Posterior cingulate gyrus (tissue), 11 donors: ENCODE results near the gene ACTMAP.
"Not testable (repeated sequence)": the region's sequence is repeated elsewhere in the genome, so short reads cannot be mapped to it uniquely, and the experiment has no call there.

Experiments
- DNase-seq, 10 donors: peaks; one replicate each; pipeline versions ENCODE4 v3.0.0 to v3.0.0-alpha.2; 2020 to 2021; ENCODE audit warnings: mixed read lengths in 3 of 10
- intact Hi-C: fragments of 100-400 bp; cut with DNase I; formaldehyde crosslinking; loops from one replicate; pipeline ENCODE4 v1.15.1; 2023

The ACTMAP gene

GRCh38 chr19:40747536-40747935 is 2.7 kb downstream of the ACTMAP start:
- intact Hi-C loops: no loop called here
- no peak for DNase-seq

- no peak for DNase-seq
- intact Hi-C loops: no loop called here
These were observed 4.9 kb downstream of the ACTMAP start for GRCh38 chr19:40745402-40745780.

DNA sequence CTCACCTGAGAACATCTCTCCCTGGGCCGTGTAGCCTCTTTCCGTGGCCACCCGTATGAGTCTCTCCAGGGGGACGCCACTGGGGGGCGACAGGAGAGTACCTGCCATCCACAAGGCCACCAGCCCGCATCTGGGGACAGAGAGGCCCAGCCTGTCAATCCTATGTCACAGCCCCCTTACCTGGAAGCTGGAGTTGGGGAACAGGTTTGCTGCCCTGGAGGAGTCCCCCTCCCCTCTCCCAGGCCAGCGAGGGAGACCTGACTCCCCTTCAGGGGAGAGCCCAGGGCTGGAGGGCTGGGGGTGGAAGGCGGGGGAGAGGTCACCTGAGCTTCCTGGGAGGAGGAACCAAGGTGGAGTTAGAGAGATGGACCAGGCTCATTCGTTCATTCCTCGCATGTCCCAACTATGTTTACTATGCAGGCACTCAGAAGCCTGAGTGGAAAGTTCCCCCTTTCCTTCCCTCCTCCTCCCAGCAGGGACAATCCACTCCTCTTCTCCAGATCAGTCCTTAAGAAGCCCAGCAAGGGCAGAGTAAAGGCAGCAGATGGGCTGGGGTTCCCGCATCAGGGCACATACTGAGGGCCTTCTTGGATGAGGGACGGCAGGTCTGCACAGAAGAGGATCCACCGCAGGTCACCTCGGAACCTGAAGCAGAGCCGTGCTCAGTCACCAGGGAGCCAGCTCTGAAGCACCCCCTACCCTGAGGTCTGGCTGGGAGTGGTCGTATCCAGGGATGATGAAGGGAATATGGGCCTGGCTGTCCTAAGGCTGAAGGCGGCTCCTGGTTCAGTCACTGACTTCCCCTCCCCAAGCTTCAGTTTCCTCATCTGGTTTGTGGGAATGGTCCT is 5.5 kb downstream of the ACTMAP start:
- peak in 1 of 10 donors; percentile 81 for DNase-seq
- intact Hi-C loops: no loop called here

GRCh38 chr19:40743926-40744325 is 6.4 kb downstream of the ACTMAP start:
- intact Hi-C loops: no loop called here
- no peak for DNase-seq

DNA sequence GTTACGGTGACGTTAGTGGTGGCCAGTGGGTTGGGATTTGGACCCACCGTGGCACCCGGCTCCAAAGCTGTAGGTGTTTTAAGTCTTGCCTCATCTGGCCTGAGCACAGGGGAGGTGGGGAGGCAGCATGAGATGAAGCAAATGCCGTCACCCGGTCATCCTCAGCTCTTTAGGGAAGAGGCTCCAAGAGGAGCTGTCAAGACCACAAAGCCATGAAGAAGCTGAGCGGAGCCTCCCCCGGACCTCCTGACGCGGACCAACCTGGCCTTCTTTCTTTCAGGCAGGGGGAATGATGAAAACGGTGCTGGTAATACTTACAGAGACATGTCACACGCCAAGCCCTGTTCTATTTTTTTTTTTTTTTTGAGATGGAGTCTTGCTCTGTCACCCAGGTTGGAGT is 7.4 kb downstream of the ACTMAP start:
- DNase-seq: no peak
- intact Hi-C loops: no loop called here

DNA sequence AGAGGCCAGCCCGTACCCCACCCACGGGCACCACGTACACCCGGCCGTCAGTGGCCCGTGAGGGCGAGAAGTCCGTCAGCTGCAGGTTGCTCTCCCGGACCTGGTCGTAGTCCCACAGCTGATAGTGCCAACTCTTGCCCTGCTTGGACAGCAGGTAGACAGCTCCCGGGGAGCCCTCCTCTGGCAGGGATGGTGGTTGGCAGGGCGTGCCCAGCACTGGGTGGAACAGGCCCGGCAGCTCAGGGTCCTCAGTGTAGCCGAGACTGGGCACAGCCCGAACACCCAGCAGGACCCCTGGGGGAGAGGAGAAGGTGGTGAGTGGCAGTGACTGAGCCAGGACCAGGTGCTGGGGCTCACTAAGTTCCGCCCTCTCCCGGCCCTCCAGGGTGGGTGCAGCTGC is 7.8 kb downstream of the ACTMAP start:
- no peak for DNase-seq
- intact Hi-C loops: no loop called here

GRCh38 chr19:40741527-40742390 is 8.5 kb downstream of the ACTMAP start:
- no peak for DNase-seq
- intact Hi-C loops: no loop called here

DNA sequence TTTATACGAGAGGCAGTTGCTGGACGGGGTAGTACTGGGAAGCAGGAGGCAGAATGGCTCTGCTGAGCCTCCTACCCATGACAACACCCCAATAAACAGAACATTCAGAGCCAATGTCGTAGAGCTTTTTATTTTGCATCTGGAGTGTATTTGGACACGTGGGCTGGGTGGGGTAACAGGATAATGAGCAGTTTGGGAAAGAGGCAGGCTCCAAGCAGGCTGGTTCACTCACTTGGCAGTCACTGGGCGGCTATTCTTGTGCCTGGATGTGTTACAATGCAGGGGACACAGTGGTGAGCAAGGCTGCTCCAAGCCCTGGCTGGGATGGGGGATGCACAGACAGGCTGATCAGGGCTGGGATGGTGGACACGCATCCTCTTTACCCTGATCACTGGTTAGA is 9.5 kb downstream of the ACTMAP start:
- peak; percentile 43 to 96 (median 78) for DNase-seq
- intact Hi-C loops: no loop called here

DNA sequence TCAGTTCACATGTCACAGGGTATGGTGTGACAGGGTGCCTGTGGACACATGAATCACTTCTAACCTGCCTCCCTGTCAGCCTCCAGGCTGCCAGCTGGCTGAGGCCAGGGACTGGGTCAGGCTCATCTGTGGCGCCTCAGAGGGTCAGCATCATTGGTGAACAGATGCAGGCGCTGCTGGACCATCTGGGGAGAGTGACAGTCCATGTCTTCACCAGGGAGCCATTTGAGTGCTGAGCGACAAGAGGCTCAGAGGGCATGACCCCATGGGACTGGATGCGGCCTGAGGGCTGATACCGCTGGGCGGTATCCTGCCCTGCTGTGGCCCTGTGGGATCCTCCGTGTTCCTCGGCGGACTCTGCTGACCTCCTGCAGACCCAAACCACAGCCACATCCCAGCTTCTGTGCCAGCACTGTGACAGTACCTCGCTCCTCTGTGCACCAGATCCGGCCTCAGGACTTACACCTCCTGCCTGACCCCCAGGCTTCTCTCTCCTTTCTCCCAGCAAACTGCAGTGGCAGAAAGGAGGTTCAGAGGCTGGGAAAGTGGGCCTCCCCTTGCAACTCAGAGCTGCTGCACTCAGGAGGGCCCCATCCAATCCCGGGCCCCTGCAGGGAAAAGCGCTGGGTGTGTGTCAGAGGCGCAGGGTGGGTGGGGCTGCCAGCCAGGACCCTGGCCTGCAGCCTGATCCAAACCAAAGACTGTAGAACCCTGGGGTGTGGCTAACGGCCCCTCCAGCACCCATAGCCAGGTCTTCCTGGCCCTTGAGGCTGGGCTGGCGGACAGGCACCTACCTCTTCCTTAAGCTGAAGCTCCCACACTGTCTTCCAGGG is 10.2 kb downstream of the ACTMAP start:
- intact Hi-C loops: no loop called here
- DNase-seq: peak in 1 of 10 donors; percentile 83

GRCh38 chr19:40739030-40739839 is 11.0 kb downstream of the ACTMAP start:
- DNase-seq: peak in 1 of 10 donors; percentile 49

GRCh38 chr19:40737102-40737644 is 13.1 kb downstream of the ACTMAP start:
- intact Hi-C loops: no loop called here
- peak in 1 of 10 donors; percentile 49 for DNase-seq

More at GRCh38 chr19:40739030-40739839, 11.0 kb downstream of the ACTMAP start:
- intact Hi-C loops: no loop called here

GRCh38 chr19:40736661-40737060 is 13.6 kb downstream of the ACTMAP start:
- intact Hi-C loops: no loop called here
- peak in 1 of 10 donors; percentile 38 for DNase-seq

DNA sequence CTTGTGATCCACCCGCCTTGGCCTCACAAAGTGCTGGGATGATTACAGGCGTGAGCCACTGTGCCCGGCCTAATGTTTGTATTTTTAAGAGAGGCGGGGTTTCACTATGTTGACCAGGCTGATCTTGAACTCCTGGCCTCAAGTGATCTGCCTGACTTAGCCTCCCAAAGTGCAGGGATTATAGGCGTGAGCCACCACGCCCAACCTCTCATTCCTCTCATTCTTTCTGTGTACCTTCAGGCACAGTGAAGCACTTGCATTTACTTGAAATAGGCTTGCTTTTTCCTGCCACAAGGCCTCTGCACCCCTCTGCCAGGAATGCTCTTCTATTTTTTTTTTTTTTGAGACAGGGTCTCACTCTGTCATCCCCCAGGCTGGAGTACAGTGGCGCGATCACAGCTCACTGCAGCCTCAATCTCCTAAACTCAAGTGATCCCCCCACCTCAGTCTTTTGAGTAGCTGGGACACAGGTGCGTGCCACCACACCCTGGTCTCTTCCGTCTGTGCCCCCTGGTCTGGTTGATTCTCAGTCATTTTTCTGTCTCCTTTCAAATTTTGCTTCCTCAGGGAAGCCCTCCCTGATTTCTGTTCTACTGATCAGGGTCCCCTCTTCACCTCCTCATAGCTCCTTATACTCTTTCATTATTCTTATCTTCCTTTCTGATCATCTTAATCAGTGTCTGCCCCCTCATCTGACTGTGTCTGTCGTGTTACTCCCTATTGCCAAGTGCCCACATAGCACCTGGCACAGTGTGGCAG is 15.1 kb downstream of the ACTMAP start:
- intact Hi-C loops: no loop called here

DNA sequence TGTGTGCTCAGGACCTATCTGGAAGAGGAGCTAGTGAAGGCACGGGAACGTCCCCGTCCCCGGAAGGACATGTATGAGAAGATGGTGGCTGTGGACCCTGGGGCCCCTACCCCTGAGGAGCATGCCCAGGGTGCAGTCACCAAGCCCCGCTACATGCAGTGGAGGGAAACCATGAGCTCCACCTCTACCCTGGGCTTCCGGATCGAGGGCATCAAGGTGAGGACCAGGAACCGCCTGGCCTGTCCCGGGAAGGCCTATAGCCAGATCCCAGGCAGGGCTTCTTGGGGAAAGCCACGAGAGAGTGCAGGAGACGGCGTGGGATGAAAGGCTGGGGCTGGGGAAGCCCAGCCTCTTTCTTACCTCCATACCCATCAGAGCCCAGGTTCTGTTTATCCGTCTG is 17.1 kb downstream of the ACTMAP start:
- intact Hi-C loops: no loop called here
- DNase-seq: peak in 1 of 10 donors; percentile 57

More for the DNA sequence above, 15.1 kb downstream of the ACTMAP start:
- no peak for DNase-seq

- peak in 1 of 10 donors; percentile 33 for DNase-seq
These were observed 18.0 kb downstream of the ACTMAP start for GRCh38 chr19:40732304-40732703.

DNA sequence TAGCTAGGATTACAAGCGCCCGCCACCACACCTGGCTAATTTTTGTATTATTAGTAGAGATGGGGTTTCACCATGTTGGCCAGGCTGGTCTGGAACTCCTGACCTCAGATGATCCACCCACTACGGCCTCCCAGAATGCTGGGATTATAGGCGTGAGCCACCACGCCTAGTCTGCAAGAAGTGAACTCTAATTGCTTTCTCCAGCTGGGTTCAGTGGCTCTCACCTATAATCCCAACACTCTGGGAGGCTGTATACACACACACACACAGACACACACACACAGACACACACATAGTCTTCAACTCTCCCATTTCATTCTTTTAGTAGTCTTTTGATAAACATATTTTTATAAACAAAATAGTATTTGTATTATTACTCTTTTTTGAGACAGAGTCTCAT is 20.2 kb downstream of the ACTMAP start:
- peak in 1 of 10 donors; percentile 1 for DNase-seq
- intact Hi-C loops: not testable (repeated sequence)

More at GRCh38 chr19:40732304-40732703, 18.0 kb downstream of the ACTMAP start:
- intact Hi-C loops: not testable (repeated sequence)

DNA sequence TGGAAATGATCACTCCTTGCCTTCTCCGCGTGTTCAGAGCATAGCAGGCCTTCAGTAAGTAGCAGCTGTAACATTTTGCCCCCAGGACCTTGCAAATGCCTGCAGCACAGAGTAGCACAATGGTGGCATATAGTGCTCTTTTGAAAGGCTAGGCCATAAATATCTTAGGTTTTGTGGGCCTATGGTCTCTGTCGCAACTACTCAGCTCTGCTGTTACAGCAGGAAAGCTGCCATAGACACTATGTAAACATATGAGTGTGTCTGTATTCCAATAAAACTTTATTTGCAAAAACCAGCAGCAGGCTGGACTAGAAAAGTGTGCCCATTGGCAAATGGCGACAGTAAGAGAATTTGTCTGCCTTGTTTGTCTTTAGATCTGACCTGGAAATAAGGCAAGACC is 24.0 kb downstream of the ACTMAP start:
- no peak for DNase-seq
- intact Hi-C loops: no loop called here

DNA sequence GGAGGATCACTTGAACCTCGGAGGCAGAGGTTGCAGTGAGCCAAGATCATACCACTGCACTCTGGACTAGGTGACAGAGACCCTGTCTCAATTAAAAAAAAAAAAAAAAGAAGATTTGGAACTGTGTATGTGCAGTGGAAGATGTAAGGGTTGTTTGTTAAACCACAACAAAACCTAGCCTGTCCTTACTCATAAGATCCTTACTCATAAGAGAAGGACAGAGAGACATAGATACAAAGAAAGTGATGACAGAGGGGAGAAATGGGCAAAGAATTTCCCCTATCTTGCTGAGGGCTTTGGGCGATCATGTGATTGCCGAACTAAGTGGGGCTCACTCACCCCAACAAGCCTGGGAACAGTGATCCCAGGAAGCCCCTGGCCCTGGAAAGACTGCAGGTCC is 25.4 kb downstream of the ACTMAP start:
- intact Hi-C loops: no loop called here
- DNase-seq: no peak

DNA sequence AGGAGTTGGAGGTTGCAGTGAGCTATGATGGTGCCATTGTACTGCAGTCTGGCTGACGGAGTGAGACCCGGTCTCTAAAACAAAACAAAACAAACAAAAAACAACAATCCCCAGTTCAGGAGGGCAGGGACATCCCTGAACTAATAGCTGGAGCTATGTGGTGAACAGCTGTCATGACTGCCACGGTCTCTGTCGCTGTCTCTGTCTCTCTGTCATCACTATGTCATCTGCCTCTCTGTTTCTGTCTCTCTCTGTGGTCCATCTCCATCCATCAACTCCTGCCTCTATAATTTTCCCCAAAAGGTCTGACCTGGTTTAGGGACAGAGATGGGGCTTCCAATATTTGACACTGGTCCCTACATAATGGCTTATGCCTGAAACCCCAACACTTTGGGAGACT is 26.0 kb downstream of the ACTMAP start:
- intact Hi-C loops: no loop called here
- no peak for DNase-seq
